HG03103 (cell line): ENCODE results near the gene EPS8L3.
A peak's percentile ranks its signal among the peaks of the same experiment; 100 is the strongest.

Source experiments
- ATAC-seq: cut with Tn5 transposase; IDR thresholded peaks from one replicate; pipeline ENCODE4 v1.9.1; 2021; ENCODE audit warnings: low read depth; ENCODE audit not compliant: unreplicated experiment

Gene EPS8L3

GRCh38 chr1:109782927-109783326 lies 19.2 kb upstream of the EPS8L3 start:
- no peak for ATAC-seq

- no peak for ATAC-seq
Observed at GRCh38 chr1:109782514-109782913, 18.8 kb upstream of the EPS8L3 start.

- no peak for ATAC-seq
Observed at GRCh38 chr1:109781806-109782205, 18.1 kb upstream of the EPS8L3 start.

- ATAC-seq = no peak
Observed at GRCh38 chr1:109780982-109781381, 17.3 kb upstream of the EPS8L3 start.

GRCh38 chr1:109777980-109778625 lies 14.4 kb upstream of the EPS8L3 start:
- no peak for ATAC-seq

DNA sequence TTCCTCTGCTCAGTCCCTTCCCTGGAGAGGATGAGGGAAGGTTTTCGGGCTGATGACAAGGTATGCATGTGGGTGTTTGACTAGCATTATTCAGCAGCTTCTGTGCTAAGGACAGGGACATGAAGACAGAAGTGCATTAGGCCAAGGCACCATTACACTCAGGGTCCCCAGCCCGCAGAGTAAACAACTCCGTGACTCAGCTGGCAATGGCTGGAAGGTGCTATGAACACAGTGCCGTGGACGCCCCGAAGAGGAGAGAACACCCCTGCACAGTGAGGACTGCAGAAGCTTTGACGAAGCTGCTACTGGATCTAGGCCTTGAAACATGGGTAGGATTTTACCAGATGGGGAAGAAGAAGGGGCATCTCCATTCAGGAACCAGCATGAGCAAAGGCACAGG lies 13.7 kb upstream of the EPS8L3 start:
- no peak for ATAC-seq

GRCh38 chr1:109776911-109777310 lies 13.2 kb upstream of the EPS8L3 start:
- peak; percentile 72 for ATAC-seq

- ATAC-seq = no peak
Observed at GRCh38 chr1:109776206-109776835, 12.6 kb upstream of the EPS8L3 start.

DNA sequence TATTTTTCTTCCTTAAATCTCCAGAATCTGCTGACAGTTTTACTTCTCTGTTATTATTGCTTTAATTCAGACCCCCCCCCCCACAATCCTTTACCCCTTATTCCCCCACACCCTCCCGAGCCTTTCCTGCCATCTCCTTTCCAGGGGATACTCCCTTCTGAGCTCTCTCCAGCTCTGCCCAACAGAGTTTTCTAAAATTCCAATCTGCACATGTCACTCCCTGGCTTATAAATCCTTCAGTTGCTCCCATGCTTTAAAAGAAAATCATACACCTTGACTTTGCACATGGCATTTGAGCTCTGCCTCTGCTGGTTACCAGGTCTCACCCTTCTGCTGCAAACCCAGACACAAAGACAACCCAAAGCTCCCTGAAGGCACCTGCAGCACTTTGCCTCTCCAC lies 11.7 kb upstream of the EPS8L3 start:
- no peak for ATAC-seq

GRCh38 chr1:109773900-109774485 lies 10.3 kb upstream of the EPS8L3 start:
- no peak for ATAC-seq

DNA sequence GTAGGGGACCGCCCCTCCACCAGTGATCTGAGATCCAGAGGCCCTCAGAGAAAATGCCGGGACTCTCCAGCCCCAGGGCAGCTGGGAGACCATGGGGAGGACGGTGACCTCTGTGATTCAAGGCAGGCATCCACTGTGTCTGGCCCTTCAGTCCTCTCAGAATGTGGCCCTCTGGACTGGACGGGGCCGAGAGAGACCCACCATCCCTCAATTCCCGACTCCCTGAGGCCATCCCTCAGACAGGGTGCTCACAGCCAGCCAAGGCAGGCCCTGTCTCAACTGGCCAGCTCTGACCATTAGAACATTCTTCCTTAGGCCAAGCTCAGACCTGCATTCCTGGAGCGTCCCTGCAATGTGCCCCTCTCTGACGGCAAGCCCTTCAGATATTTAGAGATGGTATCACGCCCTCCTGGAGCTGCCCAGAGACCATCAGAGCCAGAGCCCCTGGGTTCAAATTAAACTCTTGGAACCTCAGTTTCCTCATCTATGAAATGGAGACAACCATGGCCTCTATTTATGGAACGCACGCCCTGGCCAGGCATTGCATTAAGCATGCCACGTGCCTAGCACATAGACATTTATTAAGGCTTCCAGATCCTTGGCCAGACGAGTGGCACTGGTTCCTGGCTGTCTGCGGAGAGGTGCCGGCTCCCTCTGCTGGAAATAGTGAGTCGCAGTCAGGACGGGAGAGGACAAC lies 9.6 kb upstream of the EPS8L3 start:
- ATAC-seq = no peak

GRCh38 chr1:109772658-109773202 lies 9.0 kb upstream of the EPS8L3 start:
- no peak for ATAC-seq

- no peak for ATAC-seq
Observed at GRCh38 chr1:109771712-109772657, 8.3 kb upstream of the EPS8L3 start.

- ATAC-seq = no peak
Observed at GRCh38 chr1:109770331-109771095, 6.8 kb upstream of the EPS8L3 start.

- ATAC-seq = no peak
Observed at GRCh38 chr1:109769330-109770078, 5.8 kb upstream of the EPS8L3 start.

GRCh38 chr1:109768820-109769219 lies 5.1 kb upstream of the EPS8L3 start:
- ATAC-seq = no peak

DNA sequence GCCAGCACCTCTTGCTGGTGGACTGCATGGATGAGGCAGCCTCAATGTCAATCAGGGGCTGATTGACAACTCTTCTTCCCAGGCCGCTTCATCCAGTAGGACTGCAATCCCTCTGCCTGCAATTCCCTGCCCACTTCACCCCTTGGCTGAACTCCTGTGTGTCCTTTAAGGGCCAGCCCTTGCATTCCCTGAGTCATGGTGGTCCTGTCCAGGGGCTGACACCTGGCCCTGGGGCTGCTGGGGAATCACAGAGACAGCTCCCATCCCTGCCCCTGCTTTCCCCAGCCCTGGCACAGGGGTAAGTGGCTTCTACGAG lies 4.6 kb upstream of the EPS8L3 start:
- no peak for ATAC-seq

GRCh38 chr1:109767637-109768334 lies 4.1 kb upstream of the EPS8L3 start:
- no peak for ATAC-seq
